COLO668 (cell line): ENCODE measurements around the gene POLR2B.
"Not testable (repeated sequence)": the region's sequence is repeated elsewhere in the genome, so short reads cannot be mapped to it uniquely, and the experiment has no call there.

ENCODE experiments used
- DNase-seq: peaks from one replicate; lab custom pipeline; 2025; ENCODE audit not compliant: unreplicated experiment; lab: John Stamatoyannopoulos, UW

Gene POLR2B

DNA sequence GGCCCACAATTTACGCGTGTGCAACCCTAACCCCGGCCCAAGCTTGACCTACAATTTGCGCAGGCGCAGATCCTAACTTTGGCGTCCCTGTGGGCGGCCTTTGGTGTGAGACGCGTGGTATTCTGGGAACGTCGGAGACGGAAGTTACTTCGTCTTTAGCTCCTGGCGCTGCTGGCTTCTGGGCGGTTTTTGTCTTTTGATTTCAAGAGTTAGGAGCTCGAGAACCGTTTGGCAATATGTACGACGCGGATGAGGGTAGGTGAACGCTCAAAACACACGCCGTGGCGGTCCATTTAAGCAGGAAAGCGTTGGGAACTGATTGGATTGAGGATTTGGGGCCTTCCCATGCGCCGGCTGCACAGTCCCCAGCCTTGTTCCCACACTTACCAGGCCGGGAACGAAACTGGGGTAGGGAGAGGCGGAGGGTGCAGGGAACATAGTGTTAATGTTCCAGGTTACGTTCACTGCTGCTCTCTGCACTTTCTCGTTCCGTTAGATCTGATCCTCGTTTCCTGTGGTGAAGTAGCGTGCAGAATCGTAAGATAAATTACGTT, at the start of gene POLR2B:
POLR2B (plus strand) TSS at position 147 of the 554 bp plus-strand sequence; CDS start at position 237, 90 bp downstream.
- DNase-seq = peak; percentile 92

DNA sequence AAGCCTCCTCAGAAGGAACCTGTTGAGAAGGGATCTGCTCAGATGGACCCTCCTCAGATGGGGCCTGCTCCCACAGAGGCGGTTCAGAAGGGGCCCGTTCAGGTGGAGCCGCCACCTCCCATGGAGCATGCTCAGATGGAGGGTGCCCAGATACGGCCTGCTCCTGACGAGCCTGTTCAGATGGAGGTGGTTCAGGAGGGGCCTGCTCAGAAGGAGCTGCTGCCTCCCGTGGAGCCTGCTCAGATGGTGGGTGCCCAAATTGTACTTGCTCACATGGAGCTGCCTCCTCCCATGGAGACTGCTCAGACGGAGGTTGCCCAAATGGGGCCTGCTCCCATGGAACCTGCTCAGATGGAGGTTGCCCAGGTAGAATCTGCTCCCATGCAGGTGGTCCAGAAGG, 48.1 kb upstream of the POLR2B start:
- no peak for DNase-seq

DNA sequence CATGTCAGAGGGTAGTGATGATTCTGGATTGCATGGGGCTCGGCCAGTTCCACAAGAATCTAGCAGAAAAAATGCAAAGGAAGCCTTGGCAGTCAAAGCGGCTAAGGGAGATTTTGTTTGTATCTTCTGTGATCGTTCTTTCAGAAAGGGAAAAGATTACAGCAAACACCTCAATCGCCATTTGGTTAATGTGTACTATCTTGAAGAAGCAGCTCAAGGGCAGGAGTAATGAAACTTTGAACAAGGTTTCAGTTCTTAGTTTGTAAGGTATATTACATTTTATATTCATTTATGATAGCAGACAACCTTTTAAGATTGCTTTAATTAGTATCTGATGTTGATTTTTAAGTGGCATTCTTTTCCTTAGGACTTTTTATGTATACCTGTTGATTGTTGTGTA, 46.8 kb upstream of the POLR2B start:
- DNase-seq = no peak

DNA sequence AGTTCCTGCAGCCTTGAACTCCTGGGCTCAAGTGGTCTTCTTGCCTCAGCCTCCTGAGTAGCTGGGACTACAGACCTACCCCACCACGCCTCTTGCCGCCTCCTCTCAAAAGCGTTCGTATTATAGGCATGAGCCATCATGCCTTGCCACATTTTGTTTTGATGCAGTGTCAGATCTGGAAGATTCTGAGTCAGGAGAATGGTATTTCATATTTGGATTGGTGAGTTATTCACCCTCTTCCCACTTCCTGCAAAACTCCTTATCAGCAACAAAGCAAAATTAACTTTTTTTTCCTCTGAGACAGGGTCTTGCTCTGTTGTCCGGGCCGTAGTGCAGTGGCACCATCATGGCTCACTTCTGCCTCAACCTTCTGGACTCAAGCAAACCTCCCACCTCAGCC, 41.4 kb upstream of the POLR2B start:
- DNase-seq = no peak

DNA sequence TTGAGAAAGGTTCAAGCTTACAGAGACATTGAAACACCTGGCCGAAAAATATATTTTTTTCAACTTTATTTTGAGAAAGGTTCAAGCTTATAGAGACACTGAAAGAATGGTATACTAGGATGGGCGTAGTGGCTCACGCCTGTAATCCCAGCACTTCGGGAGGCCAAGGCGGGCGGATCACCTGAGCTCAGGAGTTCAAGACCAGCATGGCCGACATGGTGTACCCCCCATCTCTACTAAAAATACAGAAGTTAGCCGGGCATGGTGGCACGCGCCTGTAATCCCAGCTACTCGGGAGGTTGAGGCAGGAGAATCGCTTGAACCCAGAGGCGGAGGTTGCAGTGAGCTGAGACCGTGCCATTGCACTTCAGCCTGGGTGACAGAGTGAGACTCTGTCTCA, 38.9 kb upstream of the POLR2B start:
- DNase-seq = not testable (repeated sequence)

DNA sequence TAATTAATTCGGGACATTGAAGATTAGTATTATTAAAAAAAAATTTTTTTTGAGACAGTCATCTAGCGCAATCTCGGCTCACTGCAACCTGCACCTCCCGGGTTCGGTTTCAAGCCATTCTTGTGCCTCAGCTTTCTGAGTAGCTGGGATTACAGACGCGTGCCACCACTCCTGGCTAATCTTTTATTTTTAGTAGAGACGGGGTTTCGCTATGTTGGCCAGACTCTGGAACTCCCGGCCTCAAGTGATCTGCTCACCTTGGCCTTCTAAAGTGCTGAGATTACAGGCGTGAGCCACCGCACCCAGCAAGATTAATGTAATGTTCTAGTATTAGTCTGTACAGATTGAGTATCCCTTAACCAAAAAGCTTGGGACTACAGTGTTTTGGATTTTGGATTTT, 38.3 kb upstream of the POLR2B start:
- no peak for DNase-seq

DNA sequence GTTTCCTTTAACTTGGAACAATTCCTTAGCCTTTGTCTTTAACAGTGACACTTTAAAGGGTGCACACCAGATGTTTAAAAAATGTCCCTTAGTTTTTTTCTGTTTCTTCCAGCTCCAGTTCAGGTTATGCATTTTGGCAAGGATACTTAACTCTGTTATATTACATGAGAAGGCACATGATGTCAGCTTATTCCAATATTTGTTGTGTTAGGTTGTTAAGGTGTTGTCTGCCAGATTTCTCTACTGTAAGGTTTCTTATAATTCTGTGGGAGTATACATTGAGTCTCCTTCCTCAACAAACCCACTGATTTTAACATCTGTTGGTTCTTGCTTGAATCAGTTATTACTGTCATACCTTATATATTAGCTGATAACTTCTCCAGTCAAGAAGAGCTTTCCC, 37.7 kb upstream of the POLR2B start:
- no peak for DNase-seq

DNA sequence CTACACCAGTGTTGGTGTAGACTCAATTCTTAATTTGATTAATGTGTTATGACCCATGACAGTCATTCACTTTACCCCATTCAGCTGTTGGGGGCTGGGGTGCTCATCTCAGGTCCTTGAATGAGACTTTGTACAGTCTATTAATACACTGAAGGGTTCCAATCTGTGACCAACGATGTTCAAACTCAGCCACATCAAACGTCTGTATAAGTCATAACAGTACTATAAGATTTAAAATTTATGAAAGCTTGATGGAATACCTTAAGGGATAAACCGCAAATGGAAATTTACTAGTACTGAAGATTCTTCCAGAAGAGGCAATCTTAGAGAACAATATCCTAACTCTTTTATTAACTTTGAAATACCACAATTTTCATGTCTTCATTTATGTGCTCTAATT, 37.3 kb upstream of the POLR2B start:
- DNase-seq = no peak

DNA sequence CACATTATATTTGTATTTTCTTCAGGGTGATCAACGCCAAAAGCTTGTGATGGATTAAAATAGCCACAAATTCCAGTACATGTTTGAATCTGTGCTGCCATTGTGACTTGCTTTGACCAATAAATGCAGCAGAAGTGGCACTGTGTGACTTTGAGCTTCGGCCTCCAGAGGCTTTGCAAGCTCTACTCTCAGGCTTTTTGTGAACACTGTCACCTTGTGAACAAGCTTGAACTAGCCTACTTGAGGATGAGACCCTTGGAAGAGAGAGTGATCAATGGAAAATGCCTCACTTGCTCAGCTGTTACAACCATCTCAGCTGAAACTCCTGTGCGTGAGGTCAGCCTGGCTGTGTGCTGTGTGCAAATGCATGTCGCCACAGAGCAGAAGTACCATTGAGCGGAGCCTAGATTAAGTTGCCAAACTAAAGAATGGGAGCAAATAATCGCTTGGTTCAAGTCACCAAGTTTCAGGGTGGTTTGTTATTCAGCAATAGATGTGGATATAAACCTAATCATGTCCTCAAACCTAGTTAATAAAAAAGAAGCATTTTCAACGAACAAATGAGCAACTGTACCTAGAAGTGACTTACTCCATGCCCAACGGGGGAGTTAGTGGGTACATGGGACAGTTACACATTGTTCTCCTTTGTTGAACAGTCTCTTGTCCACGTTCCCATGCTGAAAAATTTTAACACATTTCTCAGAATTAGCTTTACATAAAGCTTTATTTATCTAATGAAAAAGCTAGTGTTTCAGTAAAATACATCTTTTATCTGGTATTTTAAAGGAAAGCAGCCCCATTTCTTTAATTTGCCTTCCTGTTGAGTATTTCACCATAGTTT, 24.8 kb upstream of the POLR2B start:
- no peak for DNase-seq

DNA sequence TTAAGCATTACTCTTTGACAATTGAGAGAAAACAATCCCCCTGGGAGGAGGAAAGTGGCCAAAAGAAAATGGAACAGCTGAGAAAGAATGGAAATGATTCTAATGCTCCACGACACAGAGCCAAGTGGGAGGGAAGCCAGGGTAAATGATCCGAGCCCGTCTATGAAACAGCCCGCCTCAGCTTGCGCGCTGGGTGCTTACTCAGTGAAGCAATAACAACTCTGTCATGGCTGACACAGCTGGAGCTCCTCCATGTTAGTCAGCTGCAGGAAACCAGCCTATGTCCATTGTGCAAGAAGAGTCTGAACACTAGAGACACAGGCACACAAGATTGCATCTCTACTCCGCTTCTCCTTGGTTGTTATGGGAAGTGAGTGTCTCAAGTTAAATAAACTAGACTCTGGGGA, 20.6 kb upstream of the POLR2B start:
- no peak for DNase-seq

DNA sequence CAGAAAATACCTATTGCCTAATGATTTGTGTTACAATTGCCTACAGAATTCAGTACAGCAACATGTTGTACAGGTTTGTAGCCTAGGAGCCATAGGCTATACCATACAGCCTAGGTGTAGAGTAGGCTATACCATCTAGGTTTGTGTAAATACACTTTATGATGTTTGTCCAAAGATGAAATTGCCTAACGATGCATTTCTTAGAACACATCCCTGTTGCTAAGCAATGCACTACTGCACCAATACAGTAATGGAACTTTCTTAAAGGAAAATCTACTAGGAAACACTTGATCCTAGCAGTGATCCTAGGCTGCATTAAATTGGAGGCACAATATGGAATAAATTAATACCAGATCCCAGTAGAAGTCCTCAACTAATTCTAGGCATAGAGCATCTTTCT, 19.6 kb upstream of the POLR2B start:
- no peak for DNase-seq

DNA sequence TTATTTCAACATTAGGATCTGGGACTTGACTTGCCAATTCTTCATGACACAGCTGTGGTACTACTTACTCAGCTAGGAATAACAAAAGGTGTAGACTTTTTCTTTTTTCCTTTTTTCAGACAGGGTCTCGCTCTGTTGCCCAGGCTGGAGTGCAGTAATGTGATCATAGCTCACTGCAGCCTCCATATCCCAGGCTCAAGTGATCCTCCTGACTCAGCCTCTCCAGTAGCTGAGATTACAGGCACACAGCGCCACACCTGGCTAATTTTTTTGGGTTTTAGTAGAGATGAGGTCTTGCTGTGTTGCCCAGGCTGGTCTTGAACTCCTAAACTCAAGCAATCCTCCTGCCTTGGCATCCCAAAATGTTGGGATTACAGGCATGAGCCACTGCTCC, 17.6 kb upstream of the POLR2B start:
- no peak for DNase-seq

DNA sequence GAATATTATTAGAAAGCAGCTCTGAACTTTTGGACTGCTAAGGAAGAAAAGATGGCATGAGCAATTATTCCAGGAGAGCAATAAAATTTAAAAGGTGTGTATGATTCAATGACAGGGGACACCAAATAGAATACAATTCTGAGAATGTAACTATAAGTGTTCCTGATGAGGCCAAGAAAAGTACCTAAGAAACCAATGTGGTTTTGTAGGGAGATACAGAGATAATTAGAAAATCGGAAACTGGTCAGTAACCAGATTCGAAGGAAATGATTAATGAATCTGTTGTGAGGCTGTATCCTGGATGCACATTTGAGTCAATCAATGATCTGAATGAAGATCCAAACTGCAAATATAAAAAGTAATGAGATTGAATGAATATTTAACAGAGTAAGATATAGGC, 7.3 kb upstream of the POLR2B start:
- no peak for DNase-seq

DNA sequence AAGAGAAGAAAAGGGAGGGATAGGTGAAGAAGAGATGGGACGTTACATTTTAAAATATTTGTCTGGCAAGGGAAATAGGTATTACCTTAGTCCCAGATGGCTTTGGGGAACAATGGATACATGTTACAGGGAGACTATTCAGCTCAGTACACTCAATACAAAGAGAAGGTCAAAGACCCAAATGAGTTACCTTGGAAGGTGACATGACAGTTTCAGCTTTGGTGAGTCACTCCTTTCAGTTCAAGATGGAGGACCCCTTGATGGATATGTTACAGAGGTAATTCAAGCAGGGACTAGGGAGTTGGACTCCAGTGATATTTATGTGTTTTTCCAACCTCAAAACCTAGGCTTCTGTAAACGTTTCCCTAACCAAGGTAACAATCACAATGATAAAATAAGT, 6.3 kb upstream of the POLR2B start:
- no peak for DNase-seq

DNA sequence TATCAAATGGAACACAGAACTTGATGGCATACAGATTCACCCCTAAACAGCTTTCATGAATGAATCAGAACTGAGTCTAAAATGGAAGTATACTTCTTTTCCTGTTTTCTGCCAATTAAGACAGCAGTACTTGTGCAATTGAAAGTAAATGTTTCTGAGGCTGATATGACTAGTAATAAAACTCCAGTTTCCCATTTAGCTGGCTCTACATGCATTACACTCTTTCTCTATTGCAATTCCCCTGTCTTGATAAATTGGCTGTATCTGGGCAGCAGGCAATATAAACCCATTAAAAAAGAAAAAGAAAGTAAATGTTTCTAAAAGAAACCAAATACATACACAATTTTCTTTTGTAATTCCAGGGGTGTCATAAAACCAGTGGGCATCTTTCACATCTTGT, 5.9 kb upstream of the POLR2B start:
- DNase-seq = no peak

DNA sequence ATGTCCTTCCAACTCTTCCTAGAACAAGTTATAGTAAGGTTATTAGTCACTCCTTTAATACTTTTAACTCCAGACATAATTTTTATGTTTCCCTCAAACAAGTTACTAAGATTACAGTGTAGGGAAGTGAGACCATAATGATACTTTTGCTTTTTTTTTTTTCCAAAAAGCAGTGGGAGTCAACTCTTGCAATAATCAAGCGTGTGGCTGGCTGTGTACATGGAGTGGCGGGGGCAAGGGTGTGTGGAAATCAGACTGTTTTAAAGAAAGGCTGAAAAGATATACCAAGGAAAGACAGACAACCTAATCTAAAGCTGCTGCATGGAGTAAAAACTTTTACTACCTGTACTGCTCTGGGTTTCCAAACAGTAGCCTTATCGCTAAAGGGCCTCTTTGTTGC, 5.4 kb upstream of the POLR2B start:
- DNase-seq = no peak

DNA sequence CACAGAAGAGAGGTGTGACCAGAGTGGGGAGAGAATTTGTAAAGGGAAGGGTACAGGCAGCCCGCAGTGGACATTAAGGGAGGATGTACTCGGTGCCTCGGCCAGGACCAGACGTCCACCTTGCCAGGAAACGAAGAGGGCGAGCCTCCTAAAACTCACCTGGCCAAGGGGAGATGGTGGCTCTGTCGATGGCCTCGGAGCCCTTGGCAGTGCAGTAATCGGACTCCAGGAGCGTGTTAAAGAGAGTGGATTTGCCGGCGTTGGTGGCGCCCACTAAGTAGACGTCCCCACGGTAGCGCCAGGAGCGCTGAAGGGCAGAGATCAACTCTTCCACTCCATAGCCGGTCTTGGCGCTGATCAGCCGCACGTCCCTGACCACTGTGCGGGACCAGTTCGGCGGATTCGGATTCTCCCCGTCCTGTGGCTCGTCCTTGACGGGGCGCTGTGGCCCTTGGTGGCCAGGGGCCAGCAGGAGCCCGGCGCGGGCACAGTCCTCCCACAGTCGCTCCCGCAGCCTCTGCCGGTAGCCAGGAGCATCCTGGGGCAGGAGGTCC, 2.3 kb upstream of the POLR2B start:
- peak; percentile 40 for DNase-seq

DNA sequence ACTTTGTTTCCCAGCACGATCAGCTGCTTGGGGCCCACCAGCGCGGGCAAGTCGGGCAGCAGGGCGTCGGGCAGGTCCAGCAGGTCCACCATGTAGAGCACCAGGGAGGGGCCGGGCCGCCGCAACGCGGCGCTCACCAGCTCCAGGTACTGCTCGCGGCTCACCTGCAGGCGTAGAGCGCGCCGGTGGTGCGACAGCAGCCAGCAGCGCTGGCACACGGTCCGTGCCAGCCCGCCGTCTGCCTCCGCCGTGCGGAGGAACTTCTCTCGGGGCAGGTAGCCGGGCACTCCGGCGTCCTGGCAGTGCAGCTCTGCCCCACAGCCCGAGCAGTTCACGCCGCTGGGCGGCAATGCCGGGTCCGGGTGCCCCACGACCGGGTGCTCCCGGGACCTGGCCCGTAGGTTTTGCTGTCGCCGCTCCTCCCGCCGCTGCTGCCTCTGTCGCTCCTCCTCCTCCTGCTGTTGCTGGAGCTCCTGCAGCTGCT, 1.8 kb upstream of the POLR2B start:
- peak; percentile 78 for DNase-seq

DNA sequence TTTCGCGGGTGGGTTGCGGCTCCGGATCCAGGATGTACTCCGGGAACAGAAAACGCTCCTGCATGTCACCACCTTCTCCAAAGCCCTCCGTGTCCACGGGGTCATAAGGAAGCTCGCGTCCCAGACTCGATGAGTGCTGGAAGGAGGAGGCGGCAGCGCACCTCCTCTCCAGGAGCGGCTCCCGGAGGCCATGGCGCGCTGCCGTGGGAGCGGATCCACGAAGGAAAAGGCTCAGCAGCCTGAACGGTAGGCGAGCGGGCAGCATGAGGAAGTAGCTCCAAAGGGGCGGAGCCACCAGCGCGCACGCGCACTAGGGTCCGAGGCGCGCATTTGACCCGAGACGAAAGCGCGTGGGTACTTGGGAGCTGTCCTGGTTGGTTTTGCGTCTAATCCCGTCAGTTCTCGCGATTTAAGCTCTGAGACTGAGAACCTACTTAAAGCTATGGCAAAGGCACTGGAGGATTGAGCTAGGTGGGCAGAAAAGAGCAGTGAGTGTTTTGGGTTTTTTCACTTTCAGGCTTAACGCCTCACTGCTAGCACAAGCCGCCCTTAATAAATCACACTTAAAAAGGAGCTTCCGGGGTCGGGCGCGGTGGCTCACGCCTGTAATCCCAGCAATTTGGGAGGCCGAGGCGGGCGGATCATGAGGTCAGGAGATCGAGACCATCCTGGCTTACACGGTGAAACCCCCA, 1.2 kb upstream of the POLR2B start, which contains the start of gene NOA1:
NOA1 (minus strand) TSS at position 286 of the 692 bp plus-strand sequence; CDS start at position 265, 21 bp downstream.
- peak; percentile 96 for DNase-seq

DNA sequence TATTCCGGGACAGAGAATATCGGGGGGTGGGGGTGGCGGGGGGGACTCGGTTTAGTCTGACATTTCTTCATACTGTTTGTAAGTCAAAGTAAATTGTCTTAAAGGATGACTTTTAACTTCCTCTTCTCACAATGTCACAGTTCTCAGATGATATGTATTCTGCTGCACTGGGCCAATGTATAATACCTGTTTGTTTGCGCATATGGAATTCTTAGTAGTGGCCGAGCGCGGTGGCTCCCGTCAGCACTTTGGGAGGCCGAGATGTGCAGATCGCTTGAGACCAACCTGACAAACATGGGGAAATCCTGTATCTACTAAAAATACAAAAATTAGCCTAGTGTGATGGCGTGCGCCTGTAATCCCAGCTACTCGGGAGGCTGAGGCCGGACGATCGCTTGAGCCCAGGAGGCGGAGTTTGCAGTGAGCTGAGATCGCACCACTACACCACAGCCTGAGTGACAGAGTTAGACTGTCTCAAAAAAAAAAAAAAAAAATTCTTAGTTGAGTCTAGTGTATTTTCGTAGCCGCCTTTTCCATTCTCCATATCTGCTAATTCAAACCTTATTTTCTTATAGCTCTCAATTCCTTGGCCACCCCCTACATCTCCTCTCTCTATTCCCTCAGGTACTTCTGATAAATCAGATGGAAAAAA, 851 bp downstream of the POLR2B start:
- peak; percentile 24 for DNase-seq

DNA sequence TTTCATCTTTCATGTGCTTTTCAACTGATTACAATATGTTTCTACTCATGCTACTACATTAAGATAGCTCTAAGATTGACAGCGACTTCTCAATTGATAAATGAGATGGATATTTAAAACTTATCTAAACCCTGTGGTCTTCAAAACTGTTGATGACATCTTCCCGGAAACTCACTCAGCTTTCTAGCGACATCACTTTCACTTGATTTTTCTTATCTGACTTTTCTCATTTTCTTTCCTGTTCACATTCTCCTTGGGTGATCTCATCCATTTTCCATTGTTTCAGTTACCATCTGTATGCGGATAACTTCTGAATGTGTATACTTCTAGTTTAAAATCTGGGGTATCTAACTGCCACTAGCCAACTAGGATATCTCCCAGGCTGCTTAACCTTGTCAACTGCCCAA, 3.1 kb downstream of the POLR2B start:
- no peak for DNase-seq
